Measurements from ENCODE around the gene C19orf47. TPM values are rescaled to one million over a fixed set of nuclear protein-coding genes. Genes with fewer than 3 reads are reported as not detected.

Gene C19orf47
- total and polyA plus RNA-seq, 7 experiments from 2014 or later, result 9.1 to 20.3 (median 13.6) TPM

DNA sequence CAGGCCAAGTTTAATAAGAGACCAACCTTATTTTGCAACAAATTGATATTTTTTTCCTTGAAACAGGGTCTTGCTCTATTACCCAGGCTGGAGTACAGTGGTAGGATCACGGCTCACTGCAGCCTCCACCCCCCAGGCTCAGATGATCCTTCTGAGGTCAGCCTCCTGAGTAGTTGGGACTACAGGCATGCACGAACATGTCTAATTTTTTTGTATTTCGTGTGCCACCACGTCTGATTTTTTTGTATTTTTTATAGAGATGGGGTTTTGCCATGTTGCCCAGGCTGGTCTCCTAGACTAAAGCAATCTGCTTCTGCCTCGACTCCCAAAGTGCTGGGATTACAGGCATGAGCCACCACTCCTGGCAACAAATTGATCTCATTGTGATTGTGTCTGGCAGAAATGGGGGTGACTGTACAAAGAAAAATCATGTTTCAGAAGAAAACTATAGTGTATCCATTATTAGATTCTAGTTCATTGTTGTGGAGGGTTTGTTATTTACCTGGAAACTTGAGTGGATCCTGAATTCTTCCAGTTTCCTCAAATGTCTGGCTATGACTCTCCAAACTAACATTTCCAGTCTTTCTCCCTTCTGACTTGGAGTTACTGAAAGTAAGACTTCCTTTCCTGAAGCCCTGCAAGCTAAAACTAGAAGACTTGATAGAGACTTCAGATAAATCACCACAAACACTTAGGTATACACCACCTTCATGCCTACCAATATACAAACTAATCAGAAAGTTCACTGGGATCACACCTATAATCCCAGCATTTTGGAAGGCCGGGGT lies 45.8 kb downstream of the C19orf47 start:
- H3K4me1 ChIP-seq (ENCODE audit: control insufficient read depth in 2 of 2, insufficient read depth in 2 of 2, low read length in 2 of 2), result no peaks in the 10 kb centered on the region
- peaks cover 0 to 5% (median 4%) of the 10 kb centered on the region in 7 donors for H3K4me1 Mint-ChIP-seq
- no peaks in the 10 kb centered on the region for H3K27me3 Mint-ChIP-seq
- H3K4me3 Mint-ChIP-seq, result no peak overlapping the region
- no peak overlapping the region for H3K4me3 ChIP-seq (ENCODE audit: low read length)
- no peak overlapping the region for H3K27ac ChIP-seq (ENCODE audit: low read depth, low read length)
- no peaks in the 10 kb centered on the region for H3K9me3 ChIP-seq (ENCODE audit: control insufficient read depth in 2 of 3, low read length in 3 of 3)
- H3K27ac Mint-ChIP-seq, result peak overlapping the region in 1 of 9 donors; percentile 49
- DNase-seq (no peak), ATAC-seq (no peak)
- H3K36me3 ChIP-seq (ENCODE audit: control insufficient read depth in 2 of 3, insufficient read depth in 3 of 3, low read length in 3 of 3), result no peaks in the 10 kb centered on the region
- H3K36me3 Mint-ChIP-seq, result no peaks in the 10 kb centered on the region
- H3K27me3 ChIP-seq (ENCODE audit: control insufficient read depth in 2 of 2, insufficient read depth in 2 of 2, low read length in 2 of 2), result no peaks in the 10 kb centered on the region
- ChIA-PET CTCF (no interaction called here), POLR2A (no interaction called here)
- no peaks in the 10 kb centered on the region for H3K9me3 Mint-ChIP-seq
- intact Hi-C loops (cut with micrococcal nuclease), result loop anchor here in 1 of 2 donors (10.0 kb wide), 1 partner anchor 222 kb away; no protein-coding TSS in a partner anchor

DNA sequence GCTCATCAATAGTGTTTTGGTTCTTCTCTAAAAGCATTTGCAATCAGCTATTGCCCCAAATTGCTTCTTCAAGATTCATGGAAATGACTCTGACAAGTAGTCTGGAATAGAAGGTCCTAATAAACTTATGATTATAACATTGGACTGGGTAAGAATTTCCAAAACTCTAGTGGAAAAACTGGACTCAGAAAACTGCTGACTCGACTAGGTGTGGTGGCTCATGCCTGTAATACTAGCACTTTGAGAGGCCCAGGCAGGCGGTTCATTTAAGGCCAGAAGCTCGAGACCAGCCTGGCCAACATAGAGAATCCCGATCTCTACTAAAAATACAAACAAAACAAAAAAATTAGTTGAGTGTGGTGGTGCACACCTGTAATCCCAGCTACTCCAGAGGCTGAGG lies 47.5 kb downstream of the C19orf47 start:
- Histone ChIP-seq H3K36me3 (ENCODE audit: control insufficient read depth in 2 of 3, insufficient read depth in 3 of 3, low read length in 3 of 3) (no peaks in the 10 kb centered on the region), H3K4me1 (ENCODE audit: control insufficient read depth in 2 of 2, insufficient read depth in 2 of 2, low read length in 2 of 2) (no peaks in the 10 kb centered on the region), H3K27me3 (ENCODE audit: control insufficient read depth in 2 of 2, insufficient read depth in 2 of 2, low read length in 2 of 2) (no peaks in the 10 kb centered on the region), H3K9me3 (ENCODE audit: control insufficient read depth in 2 of 3, low read length in 3 of 3) (no peaks in the 10 kb centered on the region), H3K27ac (ENCODE audit: low read depth, low read length) (no peak overlapping the region), H3K4me3 (ENCODE audit: low read length) (no peak overlapping the region)
- Mint-ChIP-seq H3K4me1 (peaks cover 0 to 5% (median 4%) of the 10 kb centered on the region in 7 donors), H3K27me3 (no peaks in the 10 kb centered on the region), H3K4me3 (no peak overlapping the region), H3K9me3 (no peaks in the 10 kb centered on the region), H3K27ac (no peak overlapping the region), H3K36me3 (no peaks in the 10 kb centered on the region)
- POLR2A ChIA-PET, result no interaction called here
- ATAC-seq, result no peak
- intact Hi-C loops (cut with micrococcal nuclease), result loop anchor here in 1 of 2 donors (10.0 kb wide), 1 partner anchor 224 kb away; no protein-coding TSS in a partner anchor
- DNase-seq, result no peak
- CTCF ChIA-PET, result interaction anchor here (0.7 kb wide), 1 partner anchor 47 kb away, joined by 3 read pairs; no protein-coding TSS in a partner anchor

GRCh38 chr19:40298026-40298425 lies 50.2 kb downstream of the C19orf47 start:
- intact Hi-C loops (cut with micrococcal nuclease), result no loop called here
- Mint-ChIP-seq H3K36me3 (no peaks in the 10 kb centered on the region), H3K4me3 (no peak overlapping the region), H3K27me3 (no peaks in the 10 kb centered on the region), H3K27ac (no peak overlapping the region), H3K9me3 (no peaks in the 10 kb centered on the region), H3K4me1 (no peaks in the 10 kb centered on the region)
- H3K9me3 ChIP-seq (ENCODE audit: control insufficient read depth in 2 of 3, low read length in 3 of 3), result no peaks in the 10 kb centered on the region
- DNase-seq (no peak), ATAC-seq (no peak)
- H3K4me1 ChIP-seq (ENCODE audit: control insufficient read depth in 2 of 2, insufficient read depth in 2 of 2, low read length in 2 of 2), result no peaks in the 10 kb centered on the region
- no peaks in the 10 kb centered on the region for H3K27me3 ChIP-seq (ENCODE audit: control insufficient read depth in 2 of 2, insufficient read depth in 2 of 2, low read length in 2 of 2)
- ChIA-PET POLR2A (no interaction called here), CTCF (interaction anchor here (0.6 kb wide), 1 partner anchor 377 kb away, joined by 5 read pairs; no protein-coding TSS in a partner anchor)
- H3K36me3 ChIP-seq (ENCODE audit: control insufficient read depth in 2 of 3, insufficient read depth in 3 of 3, low read length in 3 of 3), result no peaks in the 10 kb centered on the region
- no peak overlapping the region for H3K27ac ChIP-seq (ENCODE audit: low read depth, low read length)
- H3K4me3 ChIP-seq (ENCODE audit: low read length), result no peak overlapping the region

- CTCF ChIA-PET, result no interaction called here
- Histone ChIP-seq H3K4me3 (ENCODE audit: low read length) (no peak overlapping the region), H3K4me1 (ENCODE audit: control insufficient read depth in 2 of 2, insufficient read depth in 2 of 2, low read length in 2 of 2) (no peaks in the 10 kb centered on the region), H3K36me3 (ENCODE audit: control insufficient read depth in 2 of 3, insufficient read depth in 3 of 3, low read length in 3 of 3) (no peaks in the 10 kb centered on the region), H3K27ac (ENCODE audit: low read depth, low read length) (no peak overlapping the region), H3K27me3 (ENCODE audit: control insufficient read depth in 2 of 2, insufficient read depth in 2 of 2, low read length in 2 of 2) (no peaks in the 10 kb centered on the region), H3K9me3 (ENCODE audit: control insufficient read depth in 2 of 3, low read length in 3 of 3) (no peaks in the 10 kb centered on the region)
- H3K27me3 Mint-ChIP-seq, result no peaks in the 10 kb centered on the region
- H3K4me3 Mint-ChIP-seq, result no peak overlapping the region
- no peaks in the 10 kb centered on the region for H3K9me3 Mint-ChIP-seq
- H3K4me1 Mint-ChIP-seq, result no peaks in the 10 kb centered on the region
- intact Hi-C loops (cut with micrococcal nuclease), result no loop called here
- POLR2A ChIA-PET, result no interaction called here
- H3K36me3 Mint-ChIP-seq, result peaks cover 0 to 4% (median 0%) of the 10 kb centered on the region in 5 donors
- no peak overlapping the region for H3K27ac Mint-ChIP-seq
- DNase-seq (no peak), ATAC-seq (no peak)
These were observed 53.6 kb downstream of the C19orf47 start for GRCh38 chr19:40294560-40294959.

DNA sequence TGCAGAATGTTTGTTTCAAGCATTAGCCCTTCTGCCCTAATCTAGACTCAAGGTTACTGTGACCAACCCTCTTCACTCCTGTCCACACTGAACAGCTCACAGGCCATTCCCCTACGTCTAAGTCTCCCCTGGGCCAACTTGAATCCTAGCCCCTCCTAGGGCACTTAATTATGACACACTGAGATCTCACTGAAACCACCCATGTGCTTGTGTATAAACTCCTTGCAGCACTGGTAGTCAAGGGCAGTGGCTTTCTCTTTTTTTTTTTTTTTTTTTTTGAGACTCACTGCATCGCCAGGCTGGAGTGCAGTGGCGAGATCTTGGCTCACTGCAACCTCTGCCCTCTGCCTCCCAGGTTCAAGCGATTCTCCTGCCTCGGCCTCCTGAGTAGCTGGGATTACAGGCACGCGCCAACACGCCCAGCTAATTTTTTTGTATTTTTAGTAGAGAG lies 61.2 kb downstream of the C19orf47 start:
- peaks cover 0 to 5% (median 0%) of the 10 kb centered on the region in 3 experiments for H3K36me3 ChIP-seq (ENCODE audit: control insufficient read depth in 2 of 3, insufficient read depth in 3 of 3, low read length in 3 of 3)
- peaks cover 20 to 45% (median 37%) of the 10 kb centered on the region in 7 donors for H3K4me1 Mint-ChIP-seq
- ChIA-PET POLR2A (no interaction called here), CTCF (interaction anchor here (1.2 kb wide), 1 partner anchor 18 kb away, joined by 3 read pairs; no protein-coding TSS in a partner anchor)
- H3K27ac ChIP-seq (ENCODE audit: low read depth, low read length), result peak overlapping the region; percentile 85
- H3K27me3 ChIP-seq (ENCODE audit: control insufficient read depth in 2 of 2, insufficient read depth in 2 of 2, low read length in 2 of 2), result no peaks in the 10 kb centered on the region
- peaks cover 0 to 2% (median 0%) of the 10 kb centered on the region in 5 donors for H3K27me3 Mint-ChIP-seq
- no peaks in the 10 kb centered on the region for H3K9me3 ChIP-seq (ENCODE audit: control insufficient read depth in 2 of 3, low read length in 3 of 3)
- no peak for ATAC-seq
- H3K9me3 Mint-ChIP-seq, result peaks cover 0 to 3% (median 0%) of the 10 kb centered on the region in 11 donors
- peaks cover 13 to 32% of the 10 kb centered on the region in 2 donors for H3K4me1 ChIP-seq (ENCODE audit: control insufficient read depth in 2 of 2, insufficient read depth in 2 of 2, low read length in 2 of 2)
- H3K4me3 Mint-ChIP-seq, result peak overlapping the region in 8 of 10 donors; percentile 20 to 97 (median 76)
- intact Hi-C loops (cut with micrococcal nuclease), result loop anchor here (5.0 to 10.0 kb wide), 5 partner anchors 142 to 1435 kb away; partner anchors contain the start of genes COQ8B (in 1 of the 2), ITPKC (in 1 of the 2), MIA (in 1 of the 2) and PAK4 (in 1 of the 2)
- H3K36me3 Mint-ChIP-seq, result no peaks in the 10 kb centered on the region
- no peak overlapping the region for H3K4me3 ChIP-seq (ENCODE audit: low read length)
- peak overlapping the region in 8 of 9 donors; percentile 85 to 100 (median 98) for H3K27ac Mint-ChIP-seq
- DNase-seq, result no peak

- peak overlapping the region; percentile 96 to 100 (median 99) for H3K27ac Mint-ChIP-seq
- intact Hi-C loops (cut with micrococcal nuclease), result loop anchor here (5.0 to 10.0 kb wide), 5 partner anchors 142 to 1434 kb away; partner anchors contain the start of genes COQ8B (in 1 of the 2), ITPKC (in 1 of the 2), MIA (in 1 of the 2) and PAK4 (in 1 of the 2)
- H3K27me3 ChIP-seq (ENCODE audit: control insufficient read depth in 2 of 2, insufficient read depth in 2 of 2, low read length in 2 of 2), result no peaks in the 10 kb centered on the region
These were observed 61.8 kb downstream of the C19orf47 start for GRCh38 chr19:40286235-40286970.

More at GRCh38 chr19:40286235-40286970, 61.8 kb downstream of the C19orf47 start:
- POLR2A ChIA-PET, result interaction anchor here (0.7 kb wide), 1 partner anchor 234 kb away, joined by 3 read pairs; no protein-coding TSS in a partner anchor
- no peaks in the 10 kb centered on the region for H3K9me3 ChIP-seq (ENCODE audit: control insufficient read depth in 2 of 3, low read length in 3 of 3)
- Mint-ChIP-seq H3K27me3 (peaks cover 0 to 2% (median 0%) of the 10 kb centered on the region in 5 donors), H3K4me3 (peak overlapping the region; percentile 12 to 97 (median 88)), H3K9me3 (peaks cover 0 to 3% (median 0%) of the 10 kb centered on the region in 11 donors), H3K4me1 (peaks cover 20 to 51% (median 43%) of the 10 kb centered on the region in 7 donors), H3K36me3 (peaks cover 0 to 1% (median 0%) of the 10 kb centered on the region in 5 donors)
- peaks cover 13 to 32% of the 10 kb centered on the region in 2 donors for H3K4me1 ChIP-seq (ENCODE audit: control insufficient read depth in 2 of 2, insufficient read depth in 2 of 2, low read length in 2 of 2)
- no peak for DNase-seq
- CTCF ChIA-PET, result interaction anchor here (1.2 kb wide), 1 partner anchor 19 kb away, joined by 3 read pairs; no protein-coding TSS in a partner anchor
- peak overlapping the region; percentile 85 for H3K27ac ChIP-seq (ENCODE audit: low read depth, low read length)
- peaks cover 0 to 9% (median 0%) of the 10 kb centered on the region in 3 experiments for H3K36me3 ChIP-seq (ENCODE audit: control insufficient read depth in 2 of 3, insufficient read depth in 3 of 3, low read length in 3 of 3)
- no peak overlapping the region for H3K4me3 ChIP-seq (ENCODE audit: low read length)
- no peak for ATAC-seq
